ENCODE data around the gene CRAMP1. TPM values are rescaled to one million over a fixed set of nuclear protein-coding genes. Genes with fewer than 3 reads are reported as not detected.

CRAMP1 gene
- total and polyA plus RNA-seq, 12 donors = 4.3 to 19.0 (median 9.9) TPM

DNA sequence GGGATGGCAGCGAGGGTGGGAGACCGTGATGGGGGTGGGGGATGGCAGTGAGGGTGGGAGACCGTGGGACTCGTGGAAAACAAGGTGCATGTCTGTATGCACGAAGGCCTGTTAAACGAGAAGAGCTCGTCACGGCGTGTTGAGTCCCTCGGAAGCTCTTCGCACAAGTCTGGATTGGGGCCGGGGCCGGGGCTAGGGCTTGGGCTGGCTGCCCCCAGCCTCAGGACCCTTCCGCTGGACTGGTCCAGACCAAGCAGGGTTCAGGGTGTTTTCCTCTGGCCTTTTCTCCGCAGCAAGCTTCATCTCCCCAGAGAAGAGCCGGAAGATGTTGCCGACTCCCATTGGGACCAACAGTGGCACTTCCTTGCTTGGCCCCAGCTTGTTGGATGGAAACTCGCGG lies 58.2 kb downstream of the CRAMP1 start:
- H3K4me1 ChIP-seq (replicated peaks in 1 of 2) = no peaks in the 10 kb centered on the region
- intact Hi-C loops (cut with DNase I) = loop anchor here in 1 of 2 donors (10.0 kb wide), 1 partner anchor 74 kb away; no protein-coding TSS in a partner anchor
- DNase-seq = no peak
- peaks cover 0 to 93% of the 10 kb centered on the region in 2 donors for H3K36me3 ChIP-seq (replicated peaks in 1 of 2)
- no peaks in the 10 kb centered on the region for H3K9me3 ChIP-seq (replicated peaks in 1 of 3)
- H3K27me3 ChIP-seq = no peaks in the 10 kb centered on the region
- no peak overlapping the region for H3K4me3 ChIP-seq
- no peak overlapping the region for H3K27ac ChIP-seq
- TF ChIP-seq CTCF (IDR thresholded peaks at IDR 0.05) = no peak
- 88 to 96% (median 95%) methylated on average over 15 to 19 of the region's 19 CpGs for WGBS, 4 donors

DNA sequence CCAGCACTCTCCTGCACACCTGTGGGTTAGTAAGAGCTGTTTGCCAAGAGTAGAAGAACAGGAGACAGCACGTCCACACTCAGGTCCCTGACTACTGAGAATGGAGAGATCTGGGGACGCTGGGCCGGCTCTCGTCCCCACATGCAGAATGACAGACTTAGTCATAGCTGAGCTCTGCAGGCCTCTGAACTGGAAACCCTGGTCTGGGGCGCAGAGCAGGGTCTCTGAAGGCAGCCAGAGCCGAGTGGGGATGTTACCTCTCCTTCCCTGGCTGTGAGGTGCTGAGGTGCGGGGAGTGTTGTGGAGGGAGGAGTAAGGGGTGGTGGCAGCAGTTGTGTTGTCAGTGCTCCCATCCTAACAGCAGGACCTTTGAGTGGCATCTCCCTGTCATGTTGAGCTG lies 58.7 kb downstream of the CRAMP1 start:
- H3K9me3 ChIP-seq (replicated peaks in 1 of 3) = no peaks in the 10 kb centered on the region
- TF ChIP-seq POLR2A (IDR thresholded peaks at IDR 0.05) (no peak), CTCF (IDR thresholded peaks at IDR 0.05) (no peak)
- no peaks in the 10 kb centered on the region for H3K4me1 ChIP-seq (replicated peaks in 1 of 2)
- peaks cover 0 to 91% of the 10 kb centered on the region in 2 donors for H3K36me3 ChIP-seq (replicated peaks in 1 of 2)
- H3K27ac ChIP-seq = no peak overlapping the region
- DNase-seq = no peak
- WGBS, 4 donors = 94 to 100% (median 97%) methylated on average over 1 to 7 of the region's 7 CpGs
- no peaks in the 10 kb centered on the region for H3K27me3 ChIP-seq
- H3K4me3 ChIP-seq = no peak overlapping the region
- intact Hi-C loops (cut with DNase I) = loop anchor here in 1 of 2 donors (10.0 kb wide), 1 partner anchor 74 kb away; no protein-coding TSS in a partner anchor

GRCh38 chr16:1673424-1674151 lies 61.4 kb downstream of the CRAMP1 start:
- TF ChIP-seq POLR2A (IDR thresholded peaks at IDR 0.05) (no peak), CTCF (IDR thresholded peaks at IDR 0.05) (no peak)
- 89 to 94% (median 92%) methylated on average over 11 to 26 of the region's 26 CpGs for WGBS, 4 donors

GRCh38 chr16:1674306-1674705 lies 62.1 kb downstream of the CRAMP1 start:
- H3K36me3 ChIP-seq (replicated peaks in 1 of 2) = peaks cover 0 to 57% of the 10 kb centered on the region in 2 donors
- no peaks in the 10 kb centered on the region for H3K27me3 ChIP-seq
- 87 to 100% (median 90%) methylated on average over 2 to 7 of the region's 7 CpGs for WGBS, 4 donors
- intact Hi-C loops (cut with DNase I) = loop anchor here in 1 of 2 donors (10.0 kb wide), 1 partner anchor 70 kb away; no protein-coding TSS in a partner anchor
- no peak for DNase-seq
- no peak overlapping the region for H3K27ac ChIP-seq
- no peaks in the 10 kb centered on the region for H3K9me3 ChIP-seq (replicated peaks in 1 of 3)
- H3K4me1 ChIP-seq (replicated peaks in 1 of 2) = peaks cover 0 to 10% of the 10 kb centered on the region in 2 donors
- TF ChIP-seq POLR2A (IDR thresholded peaks at IDR 0.05) = no peak
- no peak for TF ChIP-seq CTCF (IDR thresholded peaks at IDR 0.05)
- H3K4me3 ChIP-seq = no peak overlapping the region

More at GRCh38 chr16:1673424-1674151, 61.4 kb downstream of the CRAMP1 start:
- DNase-seq = no peak
- Histone ChIP-seq H3K4me1 (replicated peaks in 1 of 2) (peaks cover 0 to 5% of the 10 kb centered on the region in 2 donors), H3K4me3 (no peak overlapping the region), H3K27me3 (no peaks in the 10 kb centered on the region), H3K9me3 (replicated peaks in 1 of 3) (no peaks in the 10 kb centered on the region), H3K36me3 (replicated peaks in 1 of 2) (peaks cover 0 to 64% of the 10 kb centered on the region in 2 donors), H3K27ac (no peak overlapping the region)
- intact Hi-C loops (cut with DNase I) = loop anchor here in 1 of 2 donors (10.0 kb wide), 1 partner anchor 71 kb away; no protein-coding TSS in a partner anchor

All from adrenal gland (tissue), 12 donors.